SK-N-SH treated with all-trans-retinoic acid at 6 μM for 48 hours (cell line): Measurements from ENCODE around the gene CPNE4.

Experiments used
- ATAC-seq: fragments of 200-7000 bp; cut with Tn5 transposase; 3 replicates; pipeline ENCODE4 v1.9.1; 2020; ENCODE audit warnings: mild to moderate bottlenecking, moderate library complexity
- ARNTL ChIP-seq: fragments of 450-650 bp; formaldehyde crosslinking; IDR thresholded peaks from 2 replicates; pipeline ENCODE4 v1.5.0; 2020; ENCODE audit warnings: low read depth, mild to moderate bottlenecking, moderate library complexity, borderline replicate concordance
- BACH2 ChIP-seq: fragments of 250-450 bp; sonication (Bioruptor Pico); IDR thresholded peaks from 2 replicates; pipeline ENCODE4 v1.9.0; 2021; ENCODE audit warnings: mild to moderate bottlenecking, borderline replicate concordance
- CREB5 ChIP-seq: fragments of 250-450 bp; sonication (Bioruptor Pico); IDR thresholded peaks from 2 replicates; pipeline ENCODE4 v1.5.1; 2020; ENCODE audit warnings: low read depth, mild to moderate bottlenecking, moderate library complexity
- CSDC2 ChIP-seq: fragments of 250-450 bp; sonication (Bioruptor Pico); IDR thresholded peaks from 2 replicates; pipeline ENCODE4 v1.5.0; 2020; ENCODE audit warnings: mild to moderate bottlenecking, moderate library complexity
- ESRRG ChIP-seq: fragments of 250-450 bp; sonication (Bioruptor Pico); IDR thresholded peaks from 2 replicates; pipeline ENCODE4 v1.6.1; 2021; ENCODE audit warnings: mild to moderate bottlenecking
- GLIS3 ChIP-seq: fragments of 250-450 bp; sonication (Bioruptor Pico); IDR thresholded peaks from 2 replicates; pipeline ENCODE4 v1.5.0; 2020; ENCODE audit warnings: mild to moderate bottlenecking, moderate library complexity
- ISL1 ChIP-seq: fragments of 250-450 bp; sonication (Bioruptor Pico); IDR thresholded peaks from 2 replicates; pipeline ENCODE4 v2.1.2; 2022; ENCODE audit warnings: mild to moderate bottlenecking, moderate library complexity
- OSR1 ChIP-seq: fragments of 250-450 bp; sonication (Bioruptor Pico); IDR thresholded peaks from 2 replicates; pipeline ENCODE4 v1.8.0; 2022; ENCODE audit warnings: moderate library complexity, mild to moderate bottlenecking, inconsistent platforms
- PPARA ChIP-seq: fragments of 250-450 bp; sonication (Bioruptor Pico); IDR thresholded peaks from 2 replicates; pipeline ENCODE4 v1.5.0; 2020; ENCODE audit warnings: mild to moderate bottlenecking, borderline replicate concordance
- RARB ChIP-seq: fragments of 250-450 bp; sonication (Bioruptor Pico); IDR thresholded peaks from 2 replicates; pipeline ENCODE4 v1.8.0; 2021; ENCODE audit warnings: mild to moderate bottlenecking, moderate library complexity
- SNAI2 ChIP-seq: fragments of 250-450 bp; sonication (Bioruptor Pico); IDR thresholded peaks from 2 replicates; pipeline ENCODE4 v1.5.0; 2020; ENCODE audit warnings: mild to moderate bottlenecking, moderate library complexity
- TCF4 ChIP-seq: fragments of 250-450 bp; sonication (Bioruptor Pico); IDR thresholded peaks from 2 replicates; pipeline ENCODE4 v1.8.0; 2021; ENCODE audit warnings: mild to moderate bottlenecking, moderate library complexity, borderline replicate concordance
- TSHZ2 ChIP-seq: fragments of 250-450 bp; sonication (Bioruptor Pico); IDR thresholded peaks from 2 replicates; pipeline ENCODE4 v1.5.0; 2020; ENCODE audit warnings: mild to moderate bottlenecking, moderate library complexity
- ZC3H10 ChIP-seq: fragments of 250-450 bp; sonication (Bioruptor Pico); IDR thresholded peaks from 2 replicates; pipeline ENCODE4 v1.5.1; 2021; ENCODE audit warnings: mild to moderate bottlenecking, moderate library complexity
- ZFP3 ChIP-seq: fragments of 250-450 bp; sonication (Bioruptor Pico); IDR thresholded peaks from 2 replicates; pipeline ENCODE4 v1.5.0; 2020; ENCODE audit warnings: mild to moderate bottlenecking, moderate library complexity
- ZFP30 ChIP-seq: fragments of 450-650 bp; formaldehyde crosslinking; IDR thresholded peaks from 2 replicates; pipeline ENCODE4 v1.5.0; 2022; ENCODE audit warnings: mild to moderate bottlenecking, moderate library complexity
- ZNF565 ChIP-seq: fragments of 450-650 bp; formaldehyde crosslinking; conservative IDR thresholded peaks from 2 replicates; pipeline ENCODE4 v1.5.0; 2020; ENCODE audit warnings: low read depth, mild to moderate bottlenecking, moderate library complexity
- ZNF70 ChIP-seq: fragments of 450-650 bp; formaldehyde crosslinking; IDR thresholded peaks from 2 replicates; pipeline ENCODE4 v1.5.0; 2020; ENCODE audit warnings: mild to moderate bottlenecking, moderate library complexity
- TF ChIP-seq, protein P1 (sequence below): fragments of 250-450 bp; sonication (Bioruptor Pico); IDR thresholded peaks from 2 replicates; pipeline ENCODE4 v1.8.0; 2021; ENCODE audit warnings: low read depth, mild to moderate bottlenecking, moderate library complexity, borderline replicate concordance
- TF ChIP-seq, protein P2 (sequence below): fragments of 250-450 bp; sonication (Bioruptor Pico); IDR thresholded peaks from 2 replicates; pipeline ENCODE4 v1.8.0; 2020; ENCODE audit warnings: mild to moderate bottlenecking, moderate library complexity, borderline replicate concordance

Gene CPNE4

DNA sequence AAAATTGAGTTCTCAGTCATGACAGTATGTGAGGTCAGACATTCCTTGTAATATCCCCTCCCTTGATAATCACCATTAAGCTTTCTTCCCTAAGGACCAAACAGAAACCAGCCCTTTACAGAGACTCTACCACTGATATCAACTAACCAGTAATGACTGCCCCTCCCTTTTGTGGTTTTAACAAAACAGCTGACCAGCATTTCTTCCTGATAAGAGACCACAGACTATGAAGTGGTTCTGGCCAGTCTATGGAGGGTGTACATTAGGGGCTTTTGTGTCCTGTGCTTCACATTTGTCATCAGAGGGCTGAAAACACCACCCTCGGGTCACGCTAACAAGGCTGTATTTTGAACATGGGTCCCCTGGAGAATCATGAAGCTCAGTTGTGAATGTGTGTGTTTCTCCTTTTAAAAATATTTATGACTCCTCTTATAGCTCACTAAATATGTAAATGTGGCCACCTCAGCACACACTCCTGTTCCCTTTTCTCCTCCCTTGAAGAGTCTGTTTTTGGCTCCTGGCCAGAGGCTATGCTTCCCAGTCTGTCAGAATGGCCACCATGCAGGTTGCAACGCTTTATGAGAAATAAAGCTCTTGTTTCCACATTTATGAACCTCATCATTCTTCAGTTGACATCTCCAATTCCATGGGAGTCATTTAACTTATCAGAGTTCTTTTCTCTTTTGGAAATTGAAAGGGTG lies 239.3 kb downstream of the CPNE4 start:
- ATAC-seq: no peak
- TF ChIP-seq ISL1 (CRISPR knock-in tag): no peak
- TF ChIP-seq ZFP30 (CRISPR knock-in tag): no peak
- no peak for TF ChIP-seq ZFP3 (CRISPR knock-in tag)
- no peak for TF ChIP-seq OSR1 (CRISPR knock-in tag)
- no peak for TF ChIP-seq SNAI2
- no peak for TF ChIP-seq ZNF70 (CRISPR knock-in tag)
- TF ChIP-seq ZNF565 (CRISPR knock-in tag): no peak
- TF ChIP-seq BACH2 (CRISPR knock-in tag): no peak
- TF ChIP-seq, protein P1, sequence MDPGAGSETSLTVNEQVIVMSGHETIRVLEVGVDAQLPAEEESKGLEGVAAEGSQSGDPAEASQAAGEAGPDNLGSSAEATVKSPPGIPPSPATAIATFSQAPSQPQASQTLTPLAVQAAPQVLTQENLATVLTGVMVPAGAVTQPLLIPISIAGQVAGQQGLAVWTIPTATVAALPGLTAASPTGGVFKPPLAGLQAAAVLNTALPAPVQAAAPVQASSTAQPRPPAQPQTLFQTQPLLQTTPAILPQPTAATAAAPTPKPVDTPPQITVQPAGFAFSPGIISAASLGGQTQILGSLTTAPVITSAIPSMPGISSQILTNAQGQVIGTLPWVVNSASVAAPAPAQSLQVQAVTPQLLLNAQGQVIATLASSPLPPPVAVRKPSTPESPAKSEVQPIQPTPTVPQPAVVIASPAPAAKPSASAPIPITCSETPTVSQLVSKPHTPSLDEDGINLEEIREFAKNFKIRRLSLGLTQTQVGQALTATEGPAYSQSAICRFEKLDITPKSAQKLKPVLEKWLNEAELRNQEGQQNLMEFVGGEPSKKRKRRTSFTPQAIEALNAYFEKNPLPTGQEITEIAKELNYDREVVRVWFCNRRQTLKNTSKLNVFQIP (CRISPR knock-in tag): no peak
- TF ChIP-seq, all 23 proteins: peak for 0

GRCh38 chr3:131794766-131795388 lies 239.9 kb downstream of the CPNE4 start:
- no peak for TF ChIP-seq OSR1 (CRISPR knock-in tag)
- TF ChIP-seq ZFP30 (CRISPR knock-in tag): no peak
- TF ChIP-seq TSHZ2: no peak
- peak; percentile 99 for ATAC-seq

DNA sequence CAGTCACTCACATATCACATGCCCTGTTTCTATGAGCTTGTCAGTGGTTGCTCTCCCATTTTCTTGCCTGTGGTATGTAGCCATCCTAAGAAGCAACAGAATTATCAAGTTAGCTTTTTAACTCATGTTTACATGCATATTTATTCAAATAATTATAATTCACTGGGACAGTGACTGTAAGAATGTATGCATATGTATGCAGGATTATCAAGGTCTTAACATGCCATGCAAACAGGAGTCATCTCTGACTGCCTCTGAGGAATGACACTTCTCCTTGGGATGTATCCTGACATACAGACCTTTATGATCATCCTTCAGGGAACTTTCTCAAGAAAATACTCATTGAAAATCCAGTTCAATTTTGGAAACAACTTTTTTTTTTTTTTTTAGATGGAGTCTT lies 240.9 kb downstream of the CPNE4 start:
- TF ChIP-seq PPARA (CRISPR knock-in tag): no peak
- TF ChIP-seq, protein P2, sequence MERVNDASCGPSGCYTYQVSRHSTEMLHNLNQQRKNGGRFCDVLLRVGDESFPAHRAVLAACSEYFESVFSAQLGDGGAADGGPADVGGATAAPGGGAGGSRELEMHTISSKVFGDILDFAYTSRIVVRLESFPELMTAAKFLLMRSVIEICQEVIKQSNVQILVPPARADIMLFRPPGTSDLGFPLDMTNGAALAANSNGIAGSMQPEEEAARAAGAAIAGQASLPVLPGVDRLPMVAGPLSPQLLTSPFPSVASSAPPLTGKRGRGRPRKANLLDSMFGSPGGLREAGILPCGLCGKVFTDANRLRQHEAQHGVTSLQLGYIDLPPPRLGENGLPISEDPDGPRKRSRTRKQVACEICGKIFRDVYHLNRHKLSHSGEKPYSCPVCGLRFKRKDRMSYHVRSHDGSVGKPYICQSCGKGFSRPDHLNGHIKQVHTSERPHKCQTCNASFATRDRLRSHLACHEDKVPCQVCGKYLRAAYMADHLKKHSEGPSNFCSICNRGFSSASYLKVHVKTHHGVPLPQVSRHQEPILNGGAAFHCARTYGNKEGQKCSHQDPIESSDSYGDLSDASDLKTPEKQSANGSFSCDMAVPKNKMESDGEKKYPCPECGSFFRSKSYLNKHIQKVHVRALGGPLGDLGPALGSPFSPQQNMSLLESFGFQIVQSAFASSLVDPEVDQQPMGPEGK (CRISPR knock-in tag): no peak
- no peak for TF ChIP-seq ZC3H10 (CRISPR knock-in tag)
- no peak for TF ChIP-seq ZFP30 (CRISPR knock-in tag)
- no peak for TF ChIP-seq CREB5 (CRISPR knock-in tag)
- TF ChIP-seq OSR1 (CRISPR knock-in tag): no peak
- no peak for TF ChIP-seq TCF4 (CRISPR knock-in tag)
- no peak for ATAC-seq

GRCh38 chr3:131789188-131789587 lies 245.6 kb downstream of the CPNE4 start:
- TF ChIP-seq CSDC2 (CRISPR knock-in tag) (no peak), ARNTL (CRISPR knock-in tag) (no peak)
- TF ChIP-seq, all 23 proteins: peak for 0
- ATAC-seq: no peak

GRCh38 chr3:131786386-131786785 lies 248.4 kb downstream of the CPNE4 start:
- no peak for ATAC-seq
- no peak for TF ChIP-seq TSHZ2
- TF ChIP-seq BACH2 (CRISPR knock-in tag): no peak
- TF ChIP-seq GLIS3: no peak
- TF ChIP-seq RARB (CRISPR knock-in tag): no peak
- no peak for TF ChIP-seq ESRRG (CRISPR knock-in tag)
- no peak for TF ChIP-seq ZNF70 (CRISPR knock-in tag)
- TF ChIP-seq, protein P1 (CRISPR knock-in tag): no peak
